HG03378 (cell line): ENCODE results near the gene TMEM86A.

Experiments
- ATAC-seq: cut with Tn5 transposase; IDR thresholded peaks from one replicate; pipeline ENCODE4 v1.9.1; 2021; ENCODE audit warnings: mild to moderate bottlenecking, moderate library complexity; ENCODE audit not compliant: unreplicated experiment

Gene TMEM86A

DNA sequence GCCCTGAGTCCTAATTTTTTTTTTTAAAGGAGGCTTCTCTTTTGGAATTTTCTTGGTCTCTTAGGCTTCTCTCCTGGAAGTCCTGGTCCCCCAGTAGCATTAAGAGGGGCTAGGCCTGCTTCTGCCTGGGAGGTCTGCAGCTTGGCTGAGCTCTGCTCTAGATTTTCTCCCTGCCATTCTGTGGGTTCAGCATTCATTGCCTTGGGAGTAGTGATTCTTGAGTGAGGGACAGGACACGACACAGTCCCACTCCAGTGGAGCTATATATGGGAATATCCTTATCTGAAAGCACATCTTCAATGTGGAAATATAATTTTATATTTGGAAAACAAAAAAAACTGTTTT lies 23.7 kb downstream of the TMEM86A start:
- peak; percentile 14 for ATAC-seq

DNA sequence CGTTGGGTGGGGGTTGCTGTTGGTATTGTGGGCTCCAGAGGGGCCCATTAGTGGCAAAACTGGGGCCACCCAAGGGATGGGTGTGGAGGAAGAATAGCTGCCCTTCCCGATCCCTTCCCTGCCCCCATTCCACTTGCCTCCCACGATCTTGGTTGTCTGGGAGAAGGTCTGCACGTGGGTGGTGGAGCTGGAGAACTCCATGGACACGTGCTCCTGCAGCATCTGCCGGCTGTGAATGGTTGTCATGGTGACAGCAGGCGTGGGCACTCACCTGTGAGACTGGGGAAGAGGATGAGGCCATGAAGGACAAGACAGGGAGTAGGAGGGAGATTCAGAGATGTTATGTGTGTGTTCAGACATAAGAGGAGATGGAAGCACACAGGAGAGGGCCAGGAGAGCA lies 25.4 kb downstream of the TMEM86A start:
- no peak for ATAC-seq

DNA sequence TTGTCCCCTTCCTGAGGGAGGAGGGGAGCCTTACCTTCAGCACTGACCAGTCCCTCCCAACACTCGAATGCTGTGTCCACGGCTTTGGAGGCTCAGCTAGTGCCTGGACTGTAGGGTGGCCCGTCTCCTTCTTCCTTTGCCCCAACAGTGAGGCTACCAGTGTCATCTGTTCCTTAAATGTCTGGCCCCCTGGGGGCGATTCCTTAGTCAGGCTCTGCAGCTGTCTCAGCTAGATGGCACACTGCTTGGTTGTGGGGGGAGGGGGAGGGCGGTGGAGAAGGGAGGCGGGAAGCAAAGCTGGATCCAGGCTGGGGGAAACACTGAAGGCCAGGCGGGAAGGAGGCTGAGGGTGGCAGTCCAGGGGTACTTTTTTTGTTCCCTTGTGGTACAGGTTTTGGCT lies 27.5 kb downstream of the TMEM86A start, which contains the start of gene IGSF22:
TSS of gene IGSF22 (minus strand) at position 149 of the 400 bp plus-strand sequence. CDS start 1,952 bp downstream, outside the sequence.
- no peak for ATAC-seq

DNA sequence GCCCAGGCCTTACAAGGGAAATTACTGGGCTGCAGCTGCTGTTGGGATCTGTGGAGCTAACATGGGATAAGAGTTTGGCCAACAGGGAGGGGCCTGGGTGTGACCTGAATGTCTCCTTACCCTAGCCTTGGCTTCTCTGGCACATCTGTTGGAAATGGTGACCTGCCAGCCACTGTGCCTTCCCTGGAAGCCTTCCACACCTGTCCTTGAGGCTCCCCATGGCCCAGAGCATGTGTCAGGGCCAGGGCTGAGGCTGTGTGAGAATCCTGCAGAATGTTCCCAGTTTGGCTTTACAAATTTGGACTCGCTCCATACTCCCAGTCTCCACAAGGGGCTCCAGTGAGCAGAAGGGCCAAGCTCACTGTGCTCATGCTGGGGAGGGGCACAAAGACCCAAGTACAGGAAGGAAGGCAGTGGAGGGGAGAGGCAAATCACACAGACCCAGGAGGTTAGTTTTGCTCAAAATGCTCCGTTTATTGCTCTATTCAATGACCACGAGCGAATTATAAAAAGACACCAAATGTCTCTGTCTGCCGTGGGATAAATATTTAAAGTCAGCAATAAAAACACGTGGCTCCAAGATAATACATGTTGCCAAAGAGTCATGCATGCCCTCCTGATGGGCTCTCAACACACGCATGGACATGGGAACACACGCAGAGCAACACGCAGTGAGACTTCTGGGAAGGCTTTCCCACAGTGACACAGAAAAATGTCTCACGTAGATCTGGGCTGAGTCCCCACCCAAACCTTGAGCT lies 29.1 kb downstream of the TMEM86A start:
- ATAC-seq: no peak

DNA sequence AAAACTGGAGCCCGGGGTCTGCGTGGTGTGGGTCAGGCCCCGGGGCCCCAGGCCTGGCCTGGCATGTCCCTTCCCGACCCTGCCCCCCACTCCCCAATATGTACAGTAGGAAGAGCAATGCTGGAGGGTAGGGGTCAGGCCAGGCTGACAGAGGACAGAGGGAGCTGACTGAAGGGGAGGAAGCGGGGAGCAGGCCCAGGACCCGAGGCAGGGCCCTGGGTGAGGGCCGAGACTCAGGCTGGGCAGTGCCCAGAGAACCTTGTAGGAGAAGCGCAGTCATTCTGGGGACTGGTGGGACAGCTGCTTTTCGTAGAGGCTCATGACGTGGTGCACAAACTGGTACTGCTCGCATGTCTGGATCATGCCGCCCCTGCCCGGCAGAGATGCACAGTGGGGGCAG lies 30.1 kb downstream of the TMEM86A start:
- ATAC-seq: no peak

DNA sequence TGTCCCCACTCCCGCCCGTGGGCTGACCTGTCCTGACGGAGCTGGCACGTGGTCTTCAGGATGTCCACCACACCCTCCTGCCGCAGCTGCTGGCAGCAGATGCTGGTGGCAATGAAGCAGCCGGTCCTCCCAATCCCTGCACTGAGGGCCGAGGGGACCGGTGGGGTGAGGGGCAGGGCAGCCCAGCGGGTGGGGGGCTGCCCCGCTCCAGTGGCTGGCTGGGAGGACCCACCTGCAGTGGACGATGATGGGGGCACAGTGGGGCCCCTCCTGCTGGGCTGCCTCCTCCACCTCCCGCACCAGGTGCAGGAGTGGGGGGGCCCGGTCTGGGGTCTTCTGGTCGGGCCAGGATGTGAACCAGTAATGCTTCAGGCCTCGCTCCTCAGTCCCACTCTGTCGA lies 30.8 kb downstream of the TMEM86A start:
- no peak for ATAC-seq

DNA sequence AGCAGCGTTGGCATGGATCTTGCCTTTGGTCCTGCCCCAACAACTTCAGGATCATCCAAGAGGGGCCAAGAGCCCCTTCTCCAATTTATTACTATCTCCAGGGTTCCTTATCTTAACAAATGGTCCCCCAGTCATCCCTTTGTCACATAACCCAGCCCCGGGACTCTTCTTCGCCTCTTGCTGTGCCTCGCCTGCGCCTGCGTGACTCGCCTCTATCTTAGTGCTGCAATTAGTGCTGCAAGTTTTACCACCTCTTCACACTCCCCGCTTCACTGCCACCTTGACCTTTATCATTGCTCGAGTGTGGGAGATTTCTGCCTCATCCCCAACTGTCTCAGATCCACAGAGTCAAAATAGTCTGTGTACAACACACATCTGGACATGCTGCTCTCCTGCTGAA lies 31.4 kb downstream of the TMEM86A start:
- no peak for ATAC-seq

DNA sequence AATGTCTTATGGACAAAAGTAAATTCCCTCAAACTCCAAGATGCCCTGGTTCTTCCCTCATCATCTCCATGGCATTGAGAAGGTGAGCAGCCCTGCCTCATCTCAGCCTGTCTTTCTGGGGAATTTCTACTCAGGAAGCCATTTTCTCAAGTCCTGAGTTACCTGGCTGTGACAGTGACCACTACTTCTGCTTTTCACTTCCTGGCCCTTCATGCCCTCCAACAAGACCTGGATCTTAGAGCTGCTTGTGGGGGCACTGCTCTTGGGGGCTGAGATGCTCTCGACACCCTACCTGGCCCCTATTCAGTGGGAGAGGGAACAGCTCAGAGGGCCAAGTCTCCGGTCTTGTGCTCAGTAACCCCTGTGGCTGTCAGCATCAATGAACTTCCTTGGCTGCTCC lies 32.9 kb downstream of the TMEM86A start:
- peak; percentile 16 for ATAC-seq

DNA sequence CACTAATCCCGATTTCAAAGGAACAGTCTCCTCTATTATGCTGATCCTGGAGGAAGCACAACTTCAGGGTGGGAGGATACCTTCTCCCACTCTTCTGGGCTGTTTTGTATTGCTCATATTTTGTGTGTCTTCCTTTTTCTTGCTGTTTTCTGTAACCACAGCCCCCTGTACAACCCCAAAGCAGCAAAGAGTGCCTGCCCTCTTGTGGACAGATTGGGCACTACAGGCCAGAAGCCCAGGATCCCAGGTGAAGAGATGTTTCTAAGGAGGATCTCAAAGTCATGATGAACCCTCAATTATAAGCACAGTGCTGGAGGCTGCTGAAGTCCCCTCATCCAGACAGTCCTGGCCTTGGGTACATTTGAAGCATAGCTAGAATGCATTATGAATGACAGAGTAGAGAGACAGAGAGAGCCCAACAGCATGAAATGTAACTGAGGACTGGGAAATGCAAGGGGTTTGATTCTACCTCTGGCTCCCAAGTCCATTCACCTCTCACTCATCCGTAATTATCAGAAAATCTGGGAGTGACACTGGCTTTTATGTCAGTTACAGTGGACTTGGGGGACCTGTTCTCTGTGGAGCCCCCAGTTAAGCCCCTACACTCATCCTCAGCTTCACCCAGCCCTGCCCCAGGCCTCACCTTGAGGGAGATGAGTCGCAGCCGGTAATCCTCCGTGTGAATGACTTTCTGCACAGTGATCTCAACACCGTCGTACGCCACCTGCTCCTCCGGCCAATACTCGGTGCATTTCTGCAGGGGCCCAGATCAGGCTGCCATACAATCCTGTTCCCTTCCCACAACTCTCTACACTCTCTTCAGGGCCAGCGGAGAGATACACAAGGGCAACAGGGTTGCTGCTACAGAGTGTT lies 33.6 kb downstream of the TMEM86A start:
- ATAC-seq: peak; percentile 52

DNA sequence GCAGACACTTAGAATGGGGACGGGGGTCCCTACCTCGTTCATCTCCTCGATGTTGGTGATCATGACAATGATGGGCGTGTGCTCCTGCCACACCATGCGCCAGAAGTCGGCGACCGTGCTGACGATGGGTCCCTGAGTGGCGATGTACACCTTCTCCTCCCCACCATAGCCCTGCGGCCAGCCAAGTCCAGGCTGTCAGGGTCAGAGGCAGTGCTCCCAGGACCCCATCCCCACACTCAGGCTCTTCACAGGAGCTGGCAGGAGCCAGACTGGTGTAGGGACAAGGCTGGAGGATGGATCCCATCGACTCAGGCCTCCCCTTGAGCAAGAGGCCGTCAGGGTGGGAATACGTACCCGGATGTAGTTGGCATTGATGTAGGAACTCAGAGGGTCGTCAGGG lies 34.6 kb downstream of the TMEM86A start:
- no peak for ATAC-seq

DNA sequence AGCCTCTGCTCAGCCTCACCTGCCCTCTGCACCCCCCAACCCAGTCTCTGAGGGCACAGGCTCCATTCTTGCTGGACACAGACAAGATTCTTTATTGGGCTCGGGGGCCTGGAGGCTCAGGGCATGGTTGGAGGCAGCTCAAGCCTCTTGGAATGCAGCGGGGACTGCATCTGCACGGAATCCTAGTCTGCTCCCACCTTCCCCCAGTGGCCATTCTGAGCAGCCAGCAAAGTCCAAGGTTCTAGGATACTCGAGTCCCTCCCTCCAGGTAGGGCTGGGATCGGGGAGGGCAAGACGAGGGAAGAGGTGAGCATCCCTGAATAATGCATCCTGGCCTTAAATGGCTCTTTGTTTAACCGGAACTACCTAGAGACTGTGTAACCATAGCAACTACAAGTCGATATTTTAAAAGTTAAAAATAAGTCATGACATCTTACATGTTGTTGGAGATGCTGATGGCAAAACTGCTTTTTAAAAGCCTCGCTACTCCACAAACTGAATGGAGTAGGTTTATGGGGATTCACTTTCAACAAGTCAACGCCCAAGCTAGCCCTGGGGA lies 38.1 kb downstream of the TMEM86A start:
- no peak for ATAC-seq

DNA sequence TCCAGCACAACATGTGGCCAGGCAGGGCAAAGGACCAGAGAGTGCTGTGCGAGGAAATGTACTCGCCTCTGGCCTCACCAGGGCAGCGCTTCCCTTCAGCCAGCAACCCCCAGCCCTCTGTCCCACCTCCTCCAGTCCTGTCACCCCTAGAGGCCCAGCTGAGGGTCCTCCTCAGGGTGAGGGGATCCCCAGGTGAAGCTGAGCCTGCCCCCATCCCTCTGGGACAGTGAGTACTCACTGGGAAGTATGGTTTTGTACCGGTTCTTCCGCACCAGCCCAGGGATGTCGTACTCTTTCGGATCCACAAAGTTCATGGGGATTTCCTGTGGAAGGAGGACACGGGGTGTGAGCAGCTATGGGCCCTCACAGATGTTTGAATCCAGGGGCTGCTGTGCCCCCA lies 39.1 kb downstream of the TMEM86A start:
- ATAC-seq: no peak

DNA sequence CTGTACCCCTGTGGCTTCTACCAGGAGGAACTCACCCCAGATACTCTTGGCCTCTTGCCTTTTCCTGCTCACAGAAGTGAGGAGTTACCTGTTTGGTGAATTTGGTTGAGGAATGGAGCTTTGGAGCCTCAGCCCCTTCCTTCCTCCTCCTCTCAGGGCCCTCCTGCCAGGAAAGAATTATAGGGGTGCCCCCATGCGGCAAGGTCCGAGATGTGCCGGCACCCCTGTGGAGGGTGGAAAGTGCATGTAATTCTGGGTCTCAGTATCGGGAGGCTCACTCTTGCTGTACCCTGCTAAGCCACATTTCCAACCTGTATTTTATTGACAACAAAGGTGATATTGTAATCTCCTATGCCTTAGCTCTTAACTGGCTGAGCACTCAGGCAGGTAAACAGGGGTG lies 41.1 kb downstream of the TMEM86A start:
- no peak for ATAC-seq

DNA sequence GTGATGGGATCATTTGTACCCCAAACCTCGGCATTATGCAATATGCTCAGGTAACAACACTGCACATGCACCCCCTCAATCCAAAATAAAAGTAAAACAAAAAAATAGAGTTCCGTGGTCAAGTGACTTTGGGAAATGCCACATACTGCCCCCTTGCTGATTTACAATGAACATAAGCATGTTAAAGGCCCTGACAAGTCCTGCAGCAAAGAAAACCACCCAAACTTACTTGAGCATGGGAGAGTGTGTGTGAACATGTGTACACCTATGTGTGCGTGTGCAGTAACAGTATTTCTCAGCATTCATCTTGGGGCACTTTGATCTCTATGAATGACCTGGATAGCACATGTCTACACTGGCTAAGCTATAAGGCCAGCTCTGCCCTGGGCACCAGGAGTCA lies 43.2 kb downstream of the TMEM86A start:
- no peak for ATAC-seq

DNA sequence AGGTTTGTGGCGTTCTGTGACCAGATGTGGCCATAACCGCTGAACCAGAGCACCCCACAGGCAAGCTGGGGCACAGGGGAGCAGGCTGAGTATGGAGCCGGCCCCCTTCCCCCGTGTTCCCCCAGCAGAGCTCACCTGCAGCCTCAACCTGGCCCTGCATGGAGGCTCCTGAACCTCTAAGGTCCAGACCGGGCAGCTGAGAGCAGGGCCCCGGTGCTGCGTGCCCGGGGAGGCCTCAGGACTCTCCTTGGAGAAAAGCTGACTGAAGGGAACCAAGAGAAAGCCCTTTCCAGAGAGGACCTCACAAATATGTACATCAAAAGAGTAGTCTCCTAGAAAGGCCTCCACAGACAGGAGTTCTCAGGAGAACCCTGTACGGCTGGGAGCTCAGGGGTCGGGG lies 44.8 kb downstream of the TMEM86A start:
- no peak for ATAC-seq

DNA sequence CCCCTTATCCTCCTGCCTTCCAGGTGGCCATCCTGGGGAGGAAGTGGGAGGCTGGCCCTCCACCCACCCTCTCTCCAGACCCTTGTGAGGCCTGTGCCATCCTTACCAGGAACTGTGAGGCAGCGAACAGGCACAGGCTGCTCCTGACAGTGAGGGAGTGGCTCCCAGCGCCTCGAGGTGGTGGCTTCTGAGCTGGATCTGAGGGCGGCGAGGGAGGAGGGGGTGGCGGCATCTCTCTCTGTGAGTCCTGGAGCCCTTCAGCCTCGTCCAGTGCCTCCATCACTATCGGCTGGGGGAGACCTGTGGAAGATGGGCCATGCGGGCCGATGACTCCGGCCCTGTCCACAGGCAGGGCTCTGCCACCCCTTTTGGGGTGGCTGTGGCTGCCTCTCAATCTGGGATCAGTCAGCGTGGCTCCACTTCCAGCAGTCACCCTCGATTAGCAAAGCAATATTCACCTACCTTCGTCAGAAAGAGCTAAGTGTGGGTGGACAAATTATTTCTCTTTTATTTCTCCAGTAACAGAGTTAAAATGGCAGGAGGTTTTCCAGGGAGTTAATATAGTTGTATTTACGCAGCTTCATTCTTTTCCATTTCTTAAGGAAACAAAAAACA lies 45.4 kb downstream of the TMEM86A start:
- no peak for ATAC-seq

DNA sequence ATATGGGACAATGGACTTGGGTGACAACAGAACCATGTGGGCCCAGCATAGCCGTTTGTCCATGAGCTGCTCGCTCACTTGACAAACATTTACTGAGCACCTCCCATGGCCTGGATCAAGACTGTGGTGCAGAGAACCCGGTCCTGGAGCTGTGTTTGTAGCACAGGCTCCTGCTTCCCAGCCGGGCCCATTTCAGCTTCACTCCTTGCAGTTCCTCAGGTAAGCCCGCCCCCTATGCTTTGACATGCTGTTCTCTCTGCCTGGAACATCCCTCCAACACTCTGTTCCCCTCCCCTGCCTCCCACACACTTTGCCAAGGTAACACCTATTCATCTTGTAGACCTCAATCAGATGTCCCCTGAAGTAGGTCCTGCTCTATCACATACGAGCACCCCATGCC lies 46.7 kb downstream of the TMEM86A start:
- ATAC-seq: no peak

DNA sequence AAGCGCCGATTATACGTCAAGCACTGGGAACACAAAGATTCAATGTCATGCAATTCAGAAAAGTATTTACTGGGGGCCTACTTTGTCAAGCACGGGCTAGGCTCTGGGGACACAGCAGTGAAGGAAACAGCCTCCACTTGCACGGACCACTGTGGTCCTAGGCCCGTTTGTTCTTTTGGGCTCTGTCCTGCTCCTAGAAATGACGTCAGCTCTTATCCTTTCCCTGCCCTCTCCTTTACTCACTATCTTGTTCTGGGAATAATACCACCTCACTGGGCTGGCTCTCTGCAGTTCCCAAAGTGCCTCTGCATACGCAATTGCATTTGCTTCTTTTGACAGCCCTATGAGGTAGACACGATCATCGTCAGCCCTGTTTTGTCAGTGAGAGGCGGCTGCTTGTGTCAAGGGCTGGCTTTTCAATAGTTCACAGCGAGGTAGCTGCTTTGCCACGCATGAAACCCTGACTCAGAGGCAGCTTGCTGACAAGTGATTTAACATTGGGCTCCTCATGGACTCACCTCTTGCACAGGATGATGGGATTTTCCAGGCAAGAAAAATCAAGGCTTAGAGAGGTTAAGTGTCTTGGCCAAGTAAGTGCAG lies 50.3 kb downstream of the TMEM86A start:
- no peak for ATAC-seq

DNA sequence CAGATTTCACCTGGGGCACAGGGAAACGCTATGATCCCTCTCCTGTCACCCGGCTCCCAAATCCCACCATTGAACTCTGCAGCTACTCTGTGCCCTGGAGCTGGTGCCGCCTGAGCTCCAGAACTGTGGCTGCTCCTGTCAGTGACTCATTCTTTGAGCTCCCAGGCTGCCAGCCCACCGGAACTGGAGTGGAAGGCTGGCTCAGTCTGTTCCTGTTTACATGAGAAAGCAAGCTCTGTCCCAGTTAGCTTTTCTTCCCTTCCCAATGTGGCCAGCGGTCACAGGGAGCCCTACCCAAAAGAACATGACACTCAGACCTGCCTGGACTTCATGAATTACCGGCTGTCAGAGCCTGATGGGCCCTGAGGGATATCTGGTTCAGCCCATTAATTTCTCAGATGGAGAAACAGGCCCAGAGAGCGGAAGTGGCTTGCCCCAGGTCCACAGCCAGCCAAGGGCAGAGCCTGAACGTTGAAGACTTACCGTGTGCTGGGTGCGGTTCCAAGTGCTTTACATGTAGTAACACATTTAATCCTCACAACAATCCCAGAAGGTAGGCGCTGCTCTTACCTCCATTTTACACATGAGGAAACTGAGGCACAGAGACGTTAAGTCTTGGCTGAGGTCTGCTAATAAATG lies 51.2 kb downstream of the TMEM86A start:
- no peak for ATAC-seq

DNA sequence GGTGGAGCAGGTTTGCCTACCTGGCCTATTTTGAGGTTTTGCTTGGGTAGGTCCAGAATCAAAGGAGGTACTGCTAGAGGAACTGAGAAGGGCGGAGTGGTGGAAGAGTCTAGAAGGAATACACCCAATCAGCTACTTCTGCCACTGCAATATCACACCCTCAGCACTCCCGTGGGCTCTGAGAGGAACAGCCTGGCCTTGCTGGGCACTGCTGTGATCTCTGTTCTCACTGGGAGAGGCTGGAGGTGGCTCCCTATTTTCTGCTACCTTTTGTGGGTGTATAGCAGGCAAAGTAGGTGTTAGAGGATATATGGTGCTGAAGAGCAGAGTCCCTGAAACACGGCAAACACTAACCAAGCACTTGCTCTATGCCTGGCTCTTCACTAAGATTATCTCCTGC lies 52.4 kb downstream of the TMEM86A start:
- no peak for ATAC-seq

DNA sequence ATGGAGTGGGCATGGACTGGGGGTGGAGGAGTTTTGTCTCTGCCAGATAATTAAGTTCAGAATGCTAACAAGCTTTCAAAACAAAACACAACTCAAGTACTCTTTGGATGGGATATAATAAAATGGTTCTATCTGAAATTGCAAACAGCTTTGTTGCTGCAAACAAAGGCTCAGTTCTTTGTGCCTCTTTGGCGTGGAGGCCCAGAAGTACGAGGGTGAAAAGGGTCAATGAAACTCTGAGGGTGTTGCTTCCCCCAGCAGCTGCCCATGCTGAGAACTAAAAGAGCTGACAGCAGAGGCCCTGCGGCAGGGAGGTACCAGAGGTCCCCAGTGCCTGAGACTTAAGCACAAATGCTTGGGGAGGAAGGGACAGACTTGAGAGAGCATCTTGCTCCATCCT lies 53.9 kb downstream of the TMEM86A start:
- no peak for ATAC-seq
